Coronary artery (tissue), 2 donors: ENCODE results near the gene HTR4.
"Not testable (repeated sequence)": the region's sequence is repeated elsewhere in the genome, so short reads cannot be mapped to it uniquely, and the experiment has no call there.

Experiments
- DNase-seq: peaks from one replicate; pipeline ENCODE4 v3.0.0-alpha.2; 2017; ENCODE audit warnings: low spot score
- H3K27ac ChIP-seq, 2 donors: fragments of 200-600 bp; sonication (generic); one replicate each; pipeline ENCODE4 v1.5.1; 2016 to 2019
- H3K4me3 ChIP-seq: fragments of 200-600 bp; sonication (generic); 2 replicates; pipeline ENCODE4 v1.5.1; 2016; ENCODE audit warnings: mild to moderate bottlenecking, moderate library complexity
- TF ChIP-seq, protein P1 (sequence below): fragments of 200-600 bp; sonication (generic); IDR thresholded peaks from one replicate; pipeline ENCODE4 v1.5.1; 2019; ENCODE audit warnings: antibody characterized with exemption

The HTR4 gene

GRCh38 chr5:148471379-148471778, 182.9 kb downstream of the HTR4 start:
- DNase-seq: no peak
- Histone ChIP-seq H3K27ac (peak overlapping the region; percentile 13 to 37), H3K4me3 (no peak overlapping the region)
- TF ChIP-seq, protein P1, sequence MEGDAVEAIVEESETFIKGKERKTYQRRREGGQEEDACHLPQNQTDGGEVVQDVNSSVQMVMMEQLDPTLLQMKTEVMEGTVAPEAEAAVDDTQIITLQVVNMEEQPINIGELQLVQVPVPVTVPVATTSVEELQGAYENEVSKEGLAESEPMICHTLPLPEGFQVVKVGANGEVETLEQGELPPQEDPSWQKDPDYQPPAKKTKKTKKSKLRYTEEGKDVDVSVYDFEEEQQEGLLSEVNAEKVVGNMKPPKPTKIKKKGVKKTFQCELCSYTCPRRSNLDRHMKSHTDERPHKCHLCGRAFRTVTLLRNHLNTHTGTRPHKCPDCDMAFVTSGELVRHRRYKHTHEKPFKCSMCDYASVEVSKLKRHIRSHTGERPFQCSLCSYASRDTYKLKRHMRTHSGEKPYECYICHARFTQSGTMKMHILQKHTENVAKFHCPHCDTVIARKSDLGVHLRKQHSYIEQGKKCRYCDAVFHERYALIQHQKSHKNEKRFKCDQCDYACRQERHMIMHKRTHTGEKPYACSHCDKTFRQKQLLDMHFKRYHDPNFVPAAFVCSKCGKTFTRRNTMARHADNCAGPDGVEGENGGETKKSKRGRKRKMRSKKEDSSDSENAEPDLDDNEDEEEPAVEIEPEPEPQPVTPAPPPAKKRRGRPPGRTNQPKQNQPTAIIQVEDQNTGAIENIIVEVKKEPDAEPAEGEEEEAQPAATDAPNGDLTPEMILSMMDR: no peak

GRCh38 chr5:148469501-148469935, 184.8 kb downstream of the HTR4 start:
- TF ChIP-seq, protein P1: no peak
- H3K27ac ChIP-seq: peak overlapping the region; percentile 56 to 82
- peak overlapping the region; percentile 21 for H3K4me3 ChIP-seq
- DNase-seq: peak; percentile 79

DNA sequence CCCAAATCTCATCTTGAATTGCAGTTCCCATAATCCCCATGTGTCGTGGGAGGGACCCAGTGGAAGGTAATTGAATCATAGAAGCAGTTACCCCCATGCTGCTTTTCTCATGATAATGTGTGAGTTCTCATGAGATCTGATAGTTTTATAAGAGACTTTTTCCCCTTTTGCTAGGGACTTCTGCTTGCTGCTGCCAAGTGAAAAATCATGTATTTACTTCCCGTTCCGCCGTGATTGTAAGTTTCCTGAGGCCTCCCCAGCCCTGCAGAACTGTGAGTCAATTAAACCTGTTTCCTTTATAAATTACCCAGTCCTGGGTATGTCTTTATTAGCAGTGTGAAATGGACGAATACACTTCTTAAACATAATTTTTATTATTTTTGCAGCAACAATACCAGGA, 185.6 kb downstream of the HTR4 start:
- peak overlapping the region; percentile 56 to 82 for H3K27ac ChIP-seq
- H3K4me3 ChIP-seq, DNase-seq: not testable (repeated sequence)

DNA sequence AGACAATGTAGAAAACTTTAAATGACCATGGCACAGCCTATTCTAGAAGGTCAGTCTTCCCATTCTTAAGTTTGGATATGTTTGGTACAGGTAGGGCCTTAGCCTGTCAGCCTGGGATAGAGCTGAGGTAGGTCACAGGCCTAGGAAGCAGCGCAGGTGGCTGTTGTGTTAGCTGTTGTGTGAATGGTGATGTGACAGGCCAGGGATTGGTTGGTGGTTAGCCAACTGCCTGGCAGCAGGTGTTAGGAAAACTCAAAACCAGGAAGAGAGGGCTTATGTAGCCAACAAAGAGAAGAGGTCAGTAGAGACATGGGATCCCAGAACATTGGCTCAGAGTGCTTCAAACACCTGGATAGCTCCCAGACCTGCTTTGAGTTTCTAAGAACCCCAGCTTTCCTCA, 186.4 kb downstream of the HTR4 start:
- peak overlapping the region; percentile 56 to 82 for H3K27ac ChIP-seq
- H3K4me3 ChIP-seq: no peak overlapping the region
- TF ChIP-seq, protein P1: no peak
- no peak for DNase-seq

DNA sequence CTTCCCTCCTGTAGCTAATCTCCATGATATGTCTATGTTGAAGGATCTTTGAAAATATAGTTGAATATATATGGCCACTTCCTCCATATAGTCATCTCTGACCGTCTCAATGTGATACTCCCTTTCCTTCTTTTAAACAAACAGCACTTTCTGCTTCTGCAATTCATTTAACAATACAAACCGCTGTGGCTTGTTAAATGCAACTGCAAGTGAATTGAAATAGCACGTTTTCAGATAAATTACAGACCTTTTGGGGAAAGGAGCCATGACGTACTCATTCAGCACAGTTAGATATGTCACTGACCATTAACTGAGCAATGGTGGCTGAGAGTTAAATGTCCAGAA, 188.1 kb downstream of the HTR4 start:
- H3K27ac ChIP-seq: peak overlapping the region in 1 of 2 donors; percentile 44
- TF ChIP-seq, protein P1: no peak
- no peak for DNase-seq
- no peak overlapping the region for H3K4me3 ChIP-seq

DNA sequence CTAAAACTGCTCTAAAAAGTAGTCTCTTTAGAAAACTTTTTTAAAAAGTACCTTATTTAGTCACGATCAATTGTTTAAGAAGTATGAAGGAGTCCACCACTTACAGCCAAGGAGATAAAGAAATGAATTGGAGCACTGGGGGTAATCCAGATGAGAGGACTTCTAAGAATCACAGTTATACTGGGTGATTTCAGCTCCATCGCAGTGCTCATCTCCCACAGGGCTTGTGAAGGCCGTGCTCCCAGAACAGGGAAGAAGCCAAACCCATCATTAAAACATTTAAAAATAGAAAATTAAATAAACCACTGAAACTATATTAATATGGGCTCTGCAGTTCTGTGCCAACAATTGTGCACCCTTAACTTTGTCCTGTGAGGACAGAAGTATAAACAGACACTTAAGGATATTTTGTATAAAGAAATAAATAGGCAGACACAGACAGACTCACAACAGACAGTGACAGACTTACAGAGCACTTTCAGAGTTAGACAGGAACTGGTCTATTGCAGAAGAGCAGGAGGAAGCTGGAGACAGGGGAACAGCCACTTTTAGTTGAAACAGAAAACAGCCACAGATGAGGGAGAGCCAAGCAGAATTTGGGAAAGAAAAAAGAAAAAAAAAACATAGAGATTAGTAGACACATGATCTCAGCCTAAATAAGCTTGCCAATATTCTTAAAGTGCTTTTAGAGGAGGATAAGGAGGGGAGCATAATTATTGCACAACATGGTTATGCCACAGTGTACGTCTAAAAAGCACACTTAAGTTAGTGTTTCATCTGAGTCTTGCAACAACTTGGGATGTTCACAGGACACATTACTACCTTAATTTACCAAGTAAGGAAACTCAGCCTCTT, 188.7 kb downstream of the HTR4 start:
- Histone ChIP-seq H3K27ac (peak overlapping the region; percentile 38 to 44), H3K4me3 (peak overlapping the region; percentile 22)
- TF ChIP-seq, protein P1: no peak
- no peak for DNase-seq

GRCh38 chr5:148459669-148460068, 194.7 kb downstream of the HTR4 start:
- no peak for DNase-seq
- Histone ChIP-seq H3K27ac (no peak overlapping the region), H3K4me3 (no peak overlapping the region)
- TF ChIP-seq, protein P1: no peak
